Heart left ventricle (tissue), 16 donors: ENCODE measurements around the gene ZNF528. TPM values are rescaled to one million over a fixed set of nuclear protein-coding genes. Genes with fewer than 3 reads are reported as not detected.

Source experiments
- ATAC-seq, 4 donors: fragments of 200-7000 bp; cut with Tn5 transposase; one replicate each; pipeline ENCODE4 v1.9.1; 2020 to 2022; ENCODE audit warnings: moderate library complexity in 4 of 4, mild to moderate bottlenecking in 3 of 4, moderate number of reproducible peaks in 1 of 4
- DNase-seq, 5 donors: peaks; one replicate each; pipeline ENCODE4 v3.0.0-alpha.2; 2020
- H3K27ac ChIP-seq, 12 donors: fragments of 200-600 bp; sonication (generic) in 4 of 12; one replicate each; pipeline versions ENCODE4 v1.5.0 to v1.8.0; 2016 to 2022; ENCODE audit warnings: mild to moderate bottlenecking in 2 of 12
- H3K27me3 ChIP-seq, 9 donors: fragments of 200-600 bp; sonication (generic) in 2 of 9; one replicate each; pipeline versions ENCODE4 v1.5.1 to v1.8.0; 2016 to 2022; ENCODE audit warnings: mild to moderate bottlenecking in 3 of 9
- H3K36me3 ChIP-seq, 9 donors: fragments of 200-600 bp; sonication (generic) in 2 of 9; one replicate each; pipeline versions ENCODE4 v1.5.0 to v1.8.0; 2018 to 2022; ENCODE audit warnings: mild to moderate bottlenecking in 2 of 9
- H3K4me1 ChIP-seq, 12 donors: fragments of 200-600 bp; sonication (generic) in 4 of 12; one replicate each; pipeline versions ENCODE4 v1.5.0 to v1.8.0; 2016 to 2022; ENCODE audit warnings: mild to moderate bottlenecking in 3 of 12
- H3K4me3 ChIP-seq, 12 donors: fragments of 200-600 bp; sonication (generic) in 4 of 12; one replicate each; pipeline versions ENCODE4 v1.5.0 to v1.8.0; 2017 to 2022; ENCODE audit warnings: mild to moderate bottlenecking in 9 of 12, moderate library complexity in 4 of 12
- H3K9me3 ChIP-seq, 12 donors: fragments of 200-600 bp; sonication (generic) in 4 of 12; one replicate each; pipeline versions ENCODE4 v1.5.0 to v1.8.0; 2016 to 2022; ENCODE audit warnings: mild to moderate bottlenecking in 1 of 12
- POLR2A ChIP-seq, 2 donors: fragments of 450-650 bp; IDR thresholded peaks; one replicate each; pipeline ENCODE4 v1.6.1; 2017; ENCODE audit warnings: antibody characterized with exemption in 2 of 2, mild to moderate bottlenecking in 2 of 2, moderate library complexity in 2 of 2
- WGBS, 4 donors: extraction: QIAGEN DNeasy Blood & Tissue Kit in 2 of 4; methylation state at CpG; one replicate each; pipeline versions ENCODE4 v1.1.5 to v1.1.7; 2013 to 2018; 5-methylcytosine and 5-hydroxymethylcytosine counted together
- intact Hi-C, 10 donors: fragments of 100-400 bp; cut with DNase I; formaldehyde crosslinking; loops; one replicate each; pipeline versions ENCODE4 v1.11.1 to v1.14.2; 2022
- polyA plus RNA-seq, 2 donors: library from polyadenylated mRNA; stranded (reverse); fragments of 200-250 nt; gene quantifications; one replicate each; pipeline ENCODE4 v1.2.3, GENCODE V29; 2013
- total RNA-seq, 9 donors: library from RNA; depleted of rRNA in 2 of 9; stranded (reverse); fragments of >200 nt in 2 of 9; fragmentation: NEBNext Ultra II Directional in 3 of 9; extraction: Animal tissue kit (Norgen Biotek cat#: 25700) in 3 of 9; gene quantifications; one replicate each; pipeline versions ENCODE4 v1.1.0 to v1.2.4, GENCODE V29; 2016 to 2023
- TF ChIP-seq, protein P1 (sequence below), 12 donors: fragments of 200-600 bp; sonication (generic) in 4 of 12; IDR thresholded peaks; one replicate each; pipeline versions ENCODE4 v1.5.0 to v1.8.0; 2018 to 2022; ENCODE audit warnings: antibody characterized with exemption in 12 of 12, mild to moderate bottlenecking in 5 of 12
- donor health status: ischemic (EF 13 %, LVEDD 7.1; RV severe dilation, severe dysfunction).
- donor health status: healthy with polysubstance abuse.
- donor health status: DM: no; HTN: yes; CAD: no.
- donor health status: DM: no; HTN: no; CAD: no.
- donor health status: ischemic (EF 25% LVEDD 6.9; RV normal size, moderate dysfunction).
- donor health status: ischemic (EF 25% LVEDD 5.7; RV mildly dilated, moderate dysfunction).
- donor health status: healthy.
- donor health status: DM: yes; HTN: yes; CAD: no.
- donor health status: ischemic (EF 35%, LVEDD 5.7; RV mildly dilated, moderate dysfunction).
- donor health status: nonischemic (EF 11% LVEDD 7.7; RV severe dilation, severe dysfunction).
- donor health status: DM: yes; HTN: yes; CAD: no.
- donor health status: PGD.
- donor health status: ischemic (EF 29% LVEDD 5.4; RV normal size, mild dysfunction).
- donor health status: nonischemic (EF 23%, LVEDD 6.1; RV moderate dilation, normal function).

ZNF528 gene
- total and polyA plus RNA-seq, 11 donors: 8.2 to 24.6 (median 16.8) TPM

DNA sequence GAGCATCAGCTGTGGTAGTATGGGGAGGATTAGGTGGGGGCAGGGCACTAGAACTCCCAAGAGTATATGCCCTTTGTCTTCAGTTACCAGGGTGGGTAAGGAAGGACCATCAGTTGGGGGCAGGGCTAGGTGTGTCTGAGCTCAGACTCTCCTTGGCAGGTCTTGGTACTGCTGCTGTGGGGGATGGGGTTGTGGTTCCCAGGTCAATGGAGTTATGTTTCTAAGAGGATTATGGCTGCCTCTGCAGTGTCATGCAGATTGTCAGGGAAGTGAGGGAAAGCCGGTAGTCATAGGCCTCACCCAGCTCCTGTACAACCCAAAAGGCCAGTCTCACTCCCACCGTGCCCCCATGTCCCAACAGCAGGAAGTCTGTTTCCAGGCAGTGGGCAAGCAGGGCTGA is 46.9 kb downstream of the ZNF528 start:
- Histone ChIP-seq H3K27me3 (no peaks in the 10 kb centered on the region), H3K4me1 (no peaks in the 10 kb centered on the region), H3K9me3 (peaks cover 0 to 65% (median 34%) of the 10 kb centered on the region in 12 donors), H3K27ac (no peak overlapping the region), H3K36me3 (no peaks in the 10 kb centered on the region), H3K4me3 (no peak overlapping the region)
- intact Hi-C loops: no loop called here
- TF ChIP-seq, protein P1, sequence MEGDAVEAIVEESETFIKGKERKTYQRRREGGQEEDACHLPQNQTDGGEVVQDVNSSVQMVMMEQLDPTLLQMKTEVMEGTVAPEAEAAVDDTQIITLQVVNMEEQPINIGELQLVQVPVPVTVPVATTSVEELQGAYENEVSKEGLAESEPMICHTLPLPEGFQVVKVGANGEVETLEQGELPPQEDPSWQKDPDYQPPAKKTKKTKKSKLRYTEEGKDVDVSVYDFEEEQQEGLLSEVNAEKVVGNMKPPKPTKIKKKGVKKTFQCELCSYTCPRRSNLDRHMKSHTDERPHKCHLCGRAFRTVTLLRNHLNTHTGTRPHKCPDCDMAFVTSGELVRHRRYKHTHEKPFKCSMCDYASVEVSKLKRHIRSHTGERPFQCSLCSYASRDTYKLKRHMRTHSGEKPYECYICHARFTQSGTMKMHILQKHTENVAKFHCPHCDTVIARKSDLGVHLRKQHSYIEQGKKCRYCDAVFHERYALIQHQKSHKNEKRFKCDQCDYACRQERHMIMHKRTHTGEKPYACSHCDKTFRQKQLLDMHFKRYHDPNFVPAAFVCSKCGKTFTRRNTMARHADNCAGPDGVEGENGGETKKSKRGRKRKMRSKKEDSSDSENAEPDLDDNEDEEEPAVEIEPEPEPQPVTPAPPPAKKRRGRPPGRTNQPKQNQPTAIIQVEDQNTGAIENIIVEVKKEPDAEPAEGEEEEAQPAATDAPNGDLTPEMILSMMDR (IDR thresholded peaks at IDR 0.05): no peak
- TF ChIP-seq POLR2A (IDR thresholded peaks at IDR 0.05): no peak
- no peak for ATAC-seq
- 33 to 41% (median 40%) methylated on average over 2 of the region's 2 CpGs for WGBS, 4 donors
- no peak for DNase-seq

DNA sequence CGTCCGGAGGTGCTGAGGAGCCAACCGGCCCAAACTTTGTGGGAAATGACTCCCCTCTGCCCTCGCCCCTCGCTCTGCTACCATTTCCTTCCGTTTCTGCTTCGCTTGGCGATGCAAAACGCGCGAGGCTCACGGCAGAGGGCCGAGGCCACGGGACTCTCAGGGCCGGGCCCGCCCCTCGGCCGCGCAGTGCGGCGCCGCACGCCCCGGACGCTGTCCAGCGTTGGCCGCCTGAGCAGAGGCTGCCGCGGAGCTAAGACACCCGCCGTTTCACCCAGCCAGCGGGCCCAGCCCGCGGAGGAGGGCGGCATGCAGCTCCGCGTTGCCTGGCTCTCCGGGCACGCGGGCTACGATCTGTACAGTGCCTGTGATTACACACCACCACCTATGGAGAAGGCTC is 53.6 kb downstream of the ZNF528 start:
- Histone ChIP-seq H3K9me3 (peaks cover 0 to 80% (median 30%) of the 10 kb centered on the region in 12 donors), H3K4me1 (peaks cover 0 to 9% (median 4%) of the 10 kb centered on the region in 12 donors), H3K4me3 (no peak overlapping the region), H3K27ac (no peak overlapping the region), H3K27me3 (peaks cover 0 to 6% (median 0%) of the 10 kb centered on the region in 9 donors), H3K36me3 (peaks cover 0 to 10% (median 0%) of the 10 kb centered on the region in 9 donors)
- TF ChIP-seq, protein P1 (IDR thresholded peaks at IDR 0.05): no peak
- no peak for TF ChIP-seq POLR2A (IDR thresholded peaks at IDR 0.05)
- ATAC-seq (peak in 1 of 4 donors; percentile 38), DNase-seq (no peak)
- intact Hi-C loops: loop anchor here in 3 of 10 donors (5.0 kb wide), 2 partner anchors 54 to 76 kb away; partner anchors contain the start of genes ZNF808 (in 2 of the 3) and ZNF528 (in 1 of the 3)
- WGBS, 4 donors: 26 to 33% (median 29%) methylated on average over 31 to 41 of the region's 41 CpGs

DNA sequence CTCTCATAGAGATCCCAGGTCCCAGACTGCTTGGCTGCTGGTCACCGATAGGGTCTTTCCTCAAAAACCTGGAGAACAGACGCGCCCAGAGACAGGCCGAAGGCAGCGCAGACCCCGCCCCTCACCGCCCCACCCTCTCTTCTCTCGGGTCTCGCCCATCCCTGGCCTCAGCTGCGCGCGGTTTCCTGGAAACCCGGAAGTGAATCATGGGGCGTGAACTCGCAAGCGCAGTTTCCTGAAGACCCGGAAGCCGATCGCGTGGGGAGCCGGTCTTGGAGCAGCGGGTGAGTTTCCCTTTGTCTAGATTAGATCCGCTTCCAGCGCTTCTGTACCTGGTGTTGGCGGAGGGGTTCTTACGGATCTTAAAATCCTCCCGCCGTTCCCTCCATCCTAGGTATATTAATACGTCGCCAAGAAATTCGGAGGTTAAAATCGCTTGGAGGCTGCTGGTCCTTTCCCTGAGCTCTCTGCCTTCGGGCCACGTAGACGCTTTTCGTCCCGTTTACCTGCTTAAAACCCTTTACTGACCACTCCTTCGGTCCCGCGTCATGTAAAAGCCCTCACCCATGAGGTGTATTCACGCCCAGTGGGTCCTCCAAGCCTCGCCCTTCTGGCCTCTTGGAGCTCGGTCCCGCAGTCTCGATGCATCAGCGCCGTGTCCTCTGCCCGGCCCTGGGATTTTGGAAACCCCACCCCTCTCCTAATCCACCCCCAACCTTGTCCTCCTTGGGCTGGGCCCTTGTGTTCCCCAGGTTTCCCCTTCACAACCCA is 55.9 kb downstream of the ZNF528 start, which contains the start of gene ZNF578:
Gene ZNF578, plus strand, starts transcription at position 230 of the 771 bp plus-strand sequence. CDS start 48,293 bp downstream, outside the sequence.
- ATAC-seq (peak; percentile 93 to 99 (median 98)), DNase-seq (peak; percentile 88 to 93 (median 90))
- intact Hi-C loops: loop anchor here in 4 of 10 donors (1.0 to 5.0 kb wide), 3 partner anchors 56 to 74 kb away; partner anchors contain the start of genes ZNF528 (in 3 of the 4) and ZNF808 (in 2 of the 4)
- Histone ChIP-seq H3K27me3 (peaks cover 0 to 6% (median 0%) of the 10 kb centered on the region in 9 donors), H3K27ac (peak within 1 kb of the TSS in 7 of 12 donors; percentile 3 to 71 (median 39)), H3K36me3 (peaks cover 5 to 32% (median 20%) of the 10 kb centered on the region in 9 donors), H3K4me1 (peaks cover 0 to 9% (median 4%) of the 10 kb centered on the region in 12 donors), H3K4me3 (peak within 1 kb of the TSS; percentile 51 to 89 (median 76)), H3K9me3 (peaks cover 0 to 86% (median 41%) of the 10 kb centered on the region in 12 donors)
- 1 to 2% (median 1%) methylated on average over 46 to 48 of the region's 48 CpGs for WGBS, 4 donors
- no peak for TF ChIP-seq POLR2A (IDR thresholded peaks at IDR 0.05)
- TF ChIP-seq, protein P1 (IDR thresholded peaks at IDR 0.05): peak in 1 of 12 donors; percentile 11
